GM12872 (cell line): ENCODE results near the gene NCK2.

Source experiments
- CTCF ChIP-seq: IDR thresholded peaks from 3 replicates; pipeline ENCODE4 v1.5.1; 2011; ENCODE audit warnings: low read depth, mild to moderate bottlenecking, low read length, moderate library complexity; ENCODE audit not compliant: insufficient read depth

Gene NCK2

DNA sequence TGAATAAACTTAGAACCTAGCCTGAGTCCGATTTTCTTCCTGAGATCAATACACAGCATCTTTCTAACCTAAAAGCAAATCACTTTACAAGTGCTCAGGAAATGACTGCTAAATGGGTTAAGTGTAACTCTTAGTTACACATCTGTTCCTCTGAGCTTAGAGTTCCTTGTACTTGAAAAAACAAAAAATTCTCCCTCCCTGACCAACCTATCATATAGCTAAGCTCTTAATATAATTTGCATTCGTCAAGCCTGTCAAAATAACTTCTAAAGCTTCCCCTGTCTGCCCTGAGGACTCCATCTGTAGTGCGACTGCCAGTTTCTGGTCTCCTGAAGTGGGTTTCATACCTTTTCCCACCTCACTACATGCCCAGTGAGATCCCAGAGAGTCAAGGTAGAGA is 190.4 kb downstream of the NCK2 start:
- no peak for TF ChIP-seq CTCF

DNA sequence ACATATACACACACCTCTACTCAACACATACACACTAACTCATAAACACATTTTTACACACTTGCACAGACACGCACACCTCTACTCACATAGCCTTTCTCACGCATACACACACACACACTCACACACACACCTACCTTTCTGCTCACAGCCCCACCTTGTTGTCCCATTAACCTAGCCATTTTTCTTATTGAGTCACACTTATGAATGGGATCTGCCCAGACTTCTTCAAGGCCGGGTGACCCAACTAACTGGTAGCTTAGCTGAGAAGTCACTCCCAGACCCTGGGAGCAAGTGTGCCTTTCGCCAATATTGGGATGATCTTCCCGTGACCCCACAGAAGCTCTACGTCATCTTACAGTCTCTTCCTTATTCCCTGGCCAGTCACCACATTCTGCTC is 192.2 kb downstream of the NCK2 start:
- no peak for TF ChIP-seq CTCF

DNA sequence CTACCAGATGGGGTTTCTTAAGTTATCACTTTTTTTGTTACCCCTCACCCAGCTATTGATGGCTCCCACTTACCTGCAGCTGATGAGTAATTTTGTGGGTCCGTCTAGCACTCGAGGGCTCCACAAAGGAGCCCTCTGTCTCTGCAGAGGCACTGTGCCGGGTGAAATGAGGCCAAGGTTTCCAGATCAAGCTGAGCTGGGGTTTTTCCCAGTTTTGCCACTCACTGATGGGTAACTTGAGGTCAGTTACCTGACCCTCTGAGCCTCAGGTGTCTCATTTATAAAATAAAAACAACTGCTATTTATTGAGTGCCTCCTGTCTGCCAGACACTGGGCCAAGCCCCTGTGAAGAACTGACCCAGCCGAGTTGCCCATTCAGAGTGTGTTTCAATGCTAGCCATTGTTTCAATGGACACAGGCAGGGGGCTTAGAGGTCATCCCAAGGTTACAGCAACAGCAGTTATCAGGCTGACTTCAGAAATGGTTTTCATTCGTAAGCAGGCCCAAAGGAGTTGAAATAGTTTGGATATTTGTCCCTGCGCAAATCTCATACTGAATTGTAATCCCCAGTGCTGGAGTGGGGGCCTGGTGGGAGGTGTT is 192.9 kb downstream of the NCK2 start:
- no peak for TF ChIP-seq CTCF
